Hematopoietic multipotent progenitor cell treated with erythropoietin and hydrocortisone succinate and interleukin-3 and kit ligand, for 4 days (in vitro differentiated cells): ENCODE results near the gene CCDC102A.
"Not testable (repeated sequence)": the region's sequence is repeated elsewhere in the genome, so short reads cannot be mapped to it uniquely, and the experiment has no call there.

Experiments used
- DNase-seq: peaks from one replicate; pipeline ENCODE4 v3.0.0-alpha.2; 2015

Gene CCDC102A

DNA sequence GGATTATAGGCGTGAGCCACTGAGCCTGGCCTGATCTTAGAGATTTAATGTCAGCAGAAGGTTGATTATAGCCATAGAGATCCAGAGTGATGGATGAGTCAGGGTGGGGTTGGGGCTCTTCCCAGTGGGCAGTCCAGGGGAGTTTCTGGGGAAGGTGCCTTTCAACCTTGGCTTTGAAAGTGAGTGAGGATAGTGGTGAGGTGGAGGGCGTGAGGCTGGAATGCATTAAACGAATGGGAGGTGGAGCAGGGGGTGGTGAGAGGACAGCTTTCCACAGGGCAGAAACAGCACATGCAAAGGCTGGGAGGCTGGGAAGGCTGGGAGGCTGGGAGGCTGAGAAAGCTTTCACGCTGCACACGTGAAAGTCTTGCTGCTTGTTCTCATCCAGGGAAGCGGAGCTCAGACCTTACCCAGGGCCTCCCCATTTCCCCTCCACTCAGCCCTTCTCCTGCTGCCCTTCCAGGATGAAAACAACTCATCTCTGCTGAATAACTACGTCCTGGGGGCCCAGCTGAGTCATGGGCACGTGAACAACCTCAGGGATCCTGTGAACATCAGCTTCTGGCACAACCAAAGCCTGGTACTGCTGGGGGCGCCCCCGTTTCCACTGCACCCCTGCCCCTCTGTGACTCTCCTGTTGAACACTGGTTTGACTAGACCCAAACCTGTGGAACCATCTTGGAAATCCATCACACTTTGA lies 28.4 kb upstream of the CCDC102A start:
- DNase-seq = no peak

DNA sequence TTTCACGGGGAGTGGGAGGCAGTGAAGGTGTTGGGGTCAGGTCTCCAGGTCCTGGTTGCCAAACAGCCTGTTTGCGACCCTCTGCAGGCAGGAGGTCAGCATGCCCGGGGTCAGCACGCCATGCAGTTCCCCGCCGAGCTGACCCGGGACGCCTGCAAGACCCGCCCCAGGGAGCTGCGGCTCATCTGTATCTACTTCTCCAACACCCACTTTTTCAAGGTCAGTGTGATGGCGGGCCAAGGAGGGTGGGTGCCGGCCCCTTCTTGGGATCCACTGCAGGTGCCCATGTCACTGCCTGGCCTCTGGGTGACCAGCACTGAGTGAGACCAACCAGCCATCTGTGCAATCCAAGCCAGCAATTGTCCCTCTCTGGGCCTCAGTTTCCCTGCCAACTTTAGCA lies 27.4 kb upstream of the CCDC102A start:
- DNase-seq = no peak

DNA sequence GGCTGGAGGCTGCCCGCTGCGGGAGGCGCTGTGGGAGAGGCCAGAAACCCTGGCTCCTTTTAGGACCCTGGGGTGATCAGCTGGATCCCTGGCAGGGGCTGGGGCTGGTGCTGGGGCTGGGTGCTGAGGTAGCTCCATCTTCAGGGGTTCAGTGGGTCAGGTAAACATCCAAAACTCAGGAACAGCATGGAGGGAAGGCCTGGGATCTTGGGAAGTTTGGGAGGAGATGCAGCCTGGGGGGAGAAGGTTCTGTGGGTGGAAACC lies 27.0 kb upstream of the CCDC102A start:
- DNase-seq = no peak

DNA sequence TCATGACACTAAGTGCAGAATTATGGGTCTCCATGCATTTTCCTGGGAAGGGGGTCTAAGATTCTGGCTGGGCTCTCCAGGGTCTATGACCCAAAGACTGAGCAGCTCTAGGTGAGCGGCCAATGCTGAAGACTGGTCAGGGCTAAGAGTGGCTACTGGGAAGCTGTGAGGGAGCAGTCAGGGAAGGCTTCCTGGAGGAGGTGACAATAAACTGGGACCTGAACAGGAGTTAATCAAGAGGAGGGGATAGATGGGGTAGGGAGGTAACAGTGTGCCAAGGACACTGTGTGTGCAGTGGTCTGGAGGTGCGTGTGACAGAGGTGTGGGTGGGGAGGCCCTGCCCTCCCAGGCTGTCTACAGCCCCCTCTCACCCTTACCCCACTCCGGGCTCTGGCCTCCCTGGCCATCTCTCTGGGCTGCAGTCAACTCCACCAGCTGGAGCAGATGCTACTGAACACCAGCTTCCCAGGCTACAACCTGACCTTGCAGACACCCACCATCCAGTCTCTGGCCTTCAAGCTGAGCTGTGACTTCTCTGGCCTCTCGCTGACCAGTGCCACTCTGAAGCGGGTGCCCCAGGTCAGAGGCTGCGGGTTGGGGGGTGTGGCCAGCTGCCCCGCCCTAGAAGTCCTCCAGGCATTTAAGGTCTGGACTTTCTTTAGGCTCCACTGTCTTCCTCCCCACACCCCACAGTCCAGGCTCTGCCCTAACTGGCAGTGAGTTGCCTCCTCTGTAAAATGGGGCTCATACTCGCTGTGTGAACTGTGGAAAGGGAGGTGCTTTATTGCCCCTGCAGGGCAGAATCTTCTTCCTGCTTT lies 26.5 kb upstream of the CCDC102A start:
- DNase-seq = no peak

DNA sequence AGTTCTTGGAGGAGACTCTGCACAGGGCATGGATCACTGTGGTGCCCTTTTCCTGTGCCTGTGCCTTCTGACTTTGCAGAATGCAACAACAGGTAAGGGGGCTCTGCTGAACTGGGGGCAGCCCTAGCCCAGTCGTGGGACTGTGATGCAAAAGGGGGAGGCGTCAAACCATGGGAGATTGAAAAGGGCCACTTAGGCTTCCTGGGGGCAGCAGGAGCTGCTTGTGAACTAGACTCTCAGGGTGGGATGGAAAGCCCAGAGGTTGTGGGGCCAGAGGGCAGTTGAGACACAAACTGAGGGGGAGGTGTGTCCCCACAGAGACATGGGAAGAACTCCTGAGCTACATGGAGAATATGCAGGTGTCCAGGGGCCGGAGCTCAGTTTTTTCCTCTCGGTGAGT lies 25.7 kb upstream of the CCDC102A start:
- no peak for DNase-seq

DNA sequence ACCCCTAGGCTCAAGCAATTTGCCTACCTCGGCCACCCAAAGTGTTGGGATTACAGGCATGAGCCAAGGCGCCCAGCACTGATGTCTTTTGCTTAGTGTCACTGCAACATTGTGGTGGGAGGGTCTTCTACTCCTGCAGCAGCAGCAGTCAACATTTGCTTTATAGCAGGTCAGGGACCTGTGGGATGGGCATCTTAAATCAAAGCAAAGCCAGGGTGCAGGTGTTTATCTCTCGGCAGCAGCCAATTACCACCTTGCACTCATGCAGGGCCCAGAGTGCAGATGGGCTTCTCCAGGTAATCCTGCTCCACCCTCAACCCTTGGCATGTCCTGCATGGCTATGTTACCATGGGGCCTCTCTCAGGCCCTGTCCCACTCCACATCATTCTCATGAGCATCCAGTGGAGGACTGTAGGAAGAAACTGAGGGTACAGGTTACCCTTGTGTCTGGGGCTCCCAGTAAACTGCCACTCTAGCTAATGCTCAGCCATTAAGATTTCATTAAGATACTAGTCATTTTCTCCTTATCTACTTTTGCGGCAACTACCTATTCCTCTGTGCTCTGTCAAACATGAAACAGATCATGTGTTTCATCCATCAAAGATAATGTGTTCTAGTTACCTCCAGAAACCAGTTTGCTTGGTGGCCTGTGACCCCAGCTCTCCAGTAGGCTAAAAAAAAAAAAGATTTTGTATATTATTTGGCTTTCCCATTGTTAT lies 22.9 kb upstream of the CCDC102A start:
- DNase-seq = no peak

DNA sequence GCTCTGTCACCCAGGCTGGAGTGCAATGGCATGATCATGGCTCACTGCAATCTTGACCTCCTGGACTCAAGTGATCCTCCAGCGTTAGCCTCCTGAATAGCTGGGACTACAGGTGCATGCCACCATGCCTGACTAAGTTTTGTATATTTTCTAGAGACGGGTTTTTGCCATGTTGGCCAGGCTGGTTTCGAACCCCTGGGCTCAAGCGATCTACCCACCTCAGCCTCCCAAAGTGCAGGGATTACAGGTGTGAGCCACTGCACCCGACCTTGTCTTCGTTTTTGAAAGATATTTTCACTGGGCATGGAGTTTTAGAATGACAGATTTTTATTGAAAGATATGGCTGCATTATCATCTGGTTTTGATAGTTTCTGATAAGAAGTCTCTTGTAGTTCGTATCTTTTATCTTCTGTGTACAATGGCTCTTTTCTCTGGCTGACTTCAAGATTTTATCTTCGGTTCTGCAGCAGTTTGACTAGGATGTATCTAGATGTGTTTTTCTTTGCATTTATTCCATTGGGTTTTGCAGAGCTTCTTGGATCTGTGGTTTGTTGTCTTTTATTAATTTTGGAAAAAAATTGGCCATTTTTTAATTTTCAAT lies 20.7 kb upstream of the CCDC102A start:
- peak; percentile 40 for DNase-seq

DNA sequence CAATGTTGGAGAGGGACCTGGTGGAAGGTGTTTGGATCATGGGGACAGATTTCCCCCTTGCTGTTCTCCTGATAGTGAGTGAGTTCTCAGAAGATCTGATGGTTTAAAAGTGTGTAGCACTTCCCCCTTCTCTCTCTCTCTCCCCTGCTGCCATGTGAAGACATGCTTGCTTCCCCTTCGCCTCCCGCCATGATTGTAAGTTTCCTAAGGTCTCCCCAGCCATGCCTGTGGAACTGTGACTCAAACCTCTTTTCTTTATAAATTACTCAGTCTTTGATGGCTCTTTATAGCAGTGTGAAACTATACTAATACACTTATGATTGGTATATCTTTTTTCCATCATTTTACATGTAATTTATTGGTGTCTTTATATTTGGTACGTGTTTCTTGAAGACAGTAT lies 19.5 kb upstream of the CCDC102A start:
- no peak for DNase-seq

DNA sequence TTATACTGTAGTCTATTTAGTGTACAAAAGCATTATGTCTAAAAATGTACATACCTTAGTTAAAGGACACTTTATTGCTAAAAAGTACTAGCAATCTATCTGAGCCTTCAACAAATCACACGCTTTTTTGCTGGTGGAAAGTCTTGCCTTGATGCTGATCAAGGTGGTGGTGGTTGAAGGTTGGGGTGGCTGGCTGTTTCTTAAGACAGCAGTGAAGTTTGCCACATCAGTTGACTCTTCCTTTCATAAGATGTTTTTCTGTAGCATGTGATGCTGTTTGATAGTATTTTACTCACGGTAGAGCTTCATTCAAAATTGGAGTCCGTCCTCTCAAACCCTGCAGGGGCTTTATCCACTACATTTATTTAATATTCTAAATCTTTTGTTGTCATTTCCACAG lies 14.7 kb upstream of the CCDC102A start:
- DNase-seq = no peak

DNA sequence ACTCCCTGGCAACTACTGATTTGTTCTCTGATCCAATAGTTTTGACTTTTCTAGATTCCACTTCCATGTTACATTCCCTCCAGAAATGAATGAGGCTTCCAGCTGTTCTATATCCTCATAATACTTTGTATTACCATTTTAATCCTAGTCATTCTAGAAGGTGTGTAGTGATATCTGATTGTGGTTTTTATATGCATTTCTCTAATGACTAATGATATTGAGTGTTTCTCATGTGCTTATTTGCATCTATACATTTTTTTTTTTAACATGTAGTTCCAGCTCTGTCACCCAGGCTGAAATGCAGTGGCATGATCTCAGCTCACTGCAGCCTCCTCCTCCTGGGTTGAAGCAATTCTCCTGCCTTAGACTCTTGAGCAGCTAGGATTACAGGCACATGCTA lies 13.4 kb upstream of the CCDC102A start:
- no peak for DNase-seq

DNA sequence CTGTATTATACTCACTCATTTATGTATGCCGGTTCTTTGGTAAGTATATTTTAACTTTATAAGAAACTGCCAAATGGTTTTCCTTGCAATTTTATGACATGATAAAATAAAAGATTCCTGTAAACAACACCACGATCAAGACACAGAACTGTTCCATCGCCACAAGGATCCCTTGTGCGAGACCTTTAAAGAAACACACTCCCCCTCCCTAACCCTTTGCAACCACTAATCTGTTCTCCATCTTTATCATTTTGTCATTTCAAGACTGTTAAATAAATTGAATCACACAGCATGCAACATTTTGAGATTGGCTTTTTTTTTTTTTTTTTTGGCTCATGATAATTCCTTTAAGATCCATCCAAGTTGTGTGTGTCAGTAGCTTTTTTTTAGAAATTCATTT lies 12.0 kb upstream of the CCDC102A start:
- no peak for DNase-seq

DNA sequence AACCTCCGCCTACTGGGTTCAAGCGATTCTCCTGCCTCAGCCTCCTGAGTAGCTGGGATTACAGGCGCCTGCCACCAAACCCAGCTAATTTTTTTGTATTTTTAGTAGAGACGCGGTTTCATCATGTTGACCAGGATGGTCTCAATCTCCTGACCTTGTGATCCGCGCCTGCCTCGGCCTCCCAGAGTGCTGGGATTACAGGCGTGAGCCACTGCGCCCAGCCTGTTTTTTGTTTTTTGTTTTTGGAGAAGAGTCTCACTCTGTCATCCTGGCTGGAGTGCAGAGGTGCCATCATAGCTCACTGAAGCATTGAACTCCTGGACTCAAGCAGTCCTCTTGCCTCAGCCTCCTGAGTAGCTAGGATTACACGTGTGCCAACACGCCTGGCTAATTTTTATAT lies 11.2 kb upstream of the CCDC102A start:
- DNase-seq = not testable (repeated sequence)

DNA sequence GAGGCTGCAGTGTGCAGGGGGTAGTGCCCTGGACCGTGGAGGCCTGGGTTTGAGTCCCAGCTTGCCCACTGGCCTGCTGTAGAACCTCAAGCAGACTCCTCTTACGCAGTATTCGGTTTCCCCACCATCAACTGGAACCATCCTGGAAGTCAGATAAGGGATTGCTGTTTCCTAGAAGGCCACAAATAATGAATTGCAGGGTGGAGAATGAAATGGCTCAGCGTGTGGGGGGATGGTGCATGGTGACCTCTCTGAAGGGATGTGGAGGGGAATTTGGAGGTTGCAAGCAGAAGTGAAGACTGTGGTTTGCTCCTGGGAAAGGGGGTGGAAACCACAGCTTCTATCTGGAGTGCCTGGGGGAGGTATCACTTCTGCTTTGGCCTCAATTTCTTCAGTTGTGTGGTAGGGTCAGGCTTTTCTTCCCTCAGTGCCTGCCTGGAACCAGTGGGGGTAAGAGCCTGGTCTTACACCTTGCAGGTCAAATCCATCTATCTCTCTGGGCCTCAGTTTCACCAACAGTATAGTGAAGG lies 7.8 kb upstream of the CCDC102A start:
- DNase-seq = peak; percentile 95

DNA sequence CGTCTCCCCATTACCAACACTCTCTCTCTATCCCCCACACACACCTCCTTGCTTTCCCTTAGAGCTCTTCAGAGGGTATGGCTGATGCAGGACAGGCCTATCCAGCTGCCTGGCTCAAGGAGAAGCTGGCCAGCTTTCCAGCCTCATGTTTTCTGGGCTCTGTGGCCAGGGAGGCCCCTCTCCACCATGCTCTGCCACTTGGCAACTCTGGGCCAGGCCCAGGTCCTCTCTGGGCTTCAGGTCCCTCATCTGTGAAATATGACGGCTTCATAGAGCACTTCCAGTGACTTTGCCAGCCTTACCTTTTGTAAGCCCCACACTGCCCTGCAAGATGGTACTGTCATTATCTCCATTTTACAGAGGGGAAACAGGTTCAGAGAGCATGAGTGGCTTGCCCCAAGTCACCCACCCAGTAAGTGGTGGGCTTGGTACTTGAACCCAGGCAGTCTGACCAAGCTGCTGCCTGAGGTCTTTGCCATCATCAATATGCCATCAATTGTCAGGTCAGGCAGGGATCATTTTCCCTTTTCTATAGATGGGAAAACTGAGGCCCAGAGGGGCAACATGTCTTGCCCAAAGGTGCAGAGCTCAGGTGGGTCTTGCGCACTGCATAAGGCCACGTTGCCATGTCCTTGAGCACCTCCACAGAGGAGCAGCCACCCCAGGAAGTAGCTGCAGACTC lies 5.5 kb upstream of the CCDC102A start:
- DNase-seq = no peak

DNA sequence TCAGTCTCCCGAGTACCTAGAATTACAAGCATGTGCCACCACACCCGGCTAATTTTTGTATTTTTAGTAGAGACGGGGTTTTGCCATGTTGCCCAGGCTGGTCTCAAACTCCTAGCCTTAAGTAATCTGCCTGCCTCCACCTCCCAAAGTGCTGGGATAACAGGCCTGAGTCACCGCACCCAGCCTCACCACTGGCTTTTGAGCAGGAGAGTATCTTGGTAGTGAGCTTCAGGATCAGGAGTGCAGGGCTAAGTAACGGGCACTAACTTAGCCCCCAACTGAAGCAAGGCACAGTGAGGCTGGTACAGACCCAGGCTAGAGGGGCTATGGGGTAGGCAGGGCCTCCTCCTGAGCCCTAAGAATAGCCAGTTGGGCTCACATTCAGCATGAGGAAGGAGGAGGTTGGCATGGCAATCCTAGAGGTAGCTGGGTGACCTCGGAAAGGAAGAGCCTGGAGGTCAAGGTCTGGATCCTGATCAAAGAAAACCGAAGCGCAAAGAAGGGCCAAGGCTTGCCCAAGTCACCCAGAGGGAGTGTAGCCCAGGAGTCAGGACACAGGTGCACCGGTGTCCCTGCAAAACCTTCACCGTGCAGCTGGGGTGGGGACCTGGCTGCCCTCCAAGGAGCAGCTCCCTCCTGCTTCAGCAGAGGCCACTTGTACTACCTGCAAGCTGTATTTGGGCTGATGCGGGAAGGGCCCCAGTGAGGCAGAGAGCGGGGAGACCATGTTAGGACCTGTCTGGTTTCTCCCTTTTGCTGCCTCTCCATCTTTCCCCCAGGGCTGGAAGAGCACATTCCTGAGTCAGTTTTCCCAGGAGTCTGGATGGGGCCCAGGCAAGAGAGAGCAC lies 4.8 kb upstream of the CCDC102A start:
- no peak for DNase-seq

DNA sequence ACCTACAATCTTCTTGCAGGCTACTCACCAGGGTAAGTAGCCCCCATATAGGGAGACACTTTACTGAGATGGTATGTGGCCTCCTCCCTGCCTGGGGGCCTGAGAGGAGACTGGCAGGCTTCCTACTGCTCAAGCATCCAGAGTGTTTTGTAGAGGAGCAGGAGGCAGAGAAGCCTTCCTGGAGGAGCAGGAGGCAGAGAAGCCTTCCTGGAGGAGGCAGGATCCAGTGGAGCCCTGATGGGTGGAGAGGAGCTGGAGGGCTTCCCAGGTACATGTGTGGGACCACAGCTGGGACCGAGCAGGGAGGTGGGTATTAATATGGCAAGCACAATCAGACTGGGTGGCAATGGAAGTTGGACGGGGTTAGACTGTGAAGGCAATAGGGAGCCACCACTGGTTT lies 4.0 kb upstream of the CCDC102A start:
- no peak for DNase-seq

DNA sequence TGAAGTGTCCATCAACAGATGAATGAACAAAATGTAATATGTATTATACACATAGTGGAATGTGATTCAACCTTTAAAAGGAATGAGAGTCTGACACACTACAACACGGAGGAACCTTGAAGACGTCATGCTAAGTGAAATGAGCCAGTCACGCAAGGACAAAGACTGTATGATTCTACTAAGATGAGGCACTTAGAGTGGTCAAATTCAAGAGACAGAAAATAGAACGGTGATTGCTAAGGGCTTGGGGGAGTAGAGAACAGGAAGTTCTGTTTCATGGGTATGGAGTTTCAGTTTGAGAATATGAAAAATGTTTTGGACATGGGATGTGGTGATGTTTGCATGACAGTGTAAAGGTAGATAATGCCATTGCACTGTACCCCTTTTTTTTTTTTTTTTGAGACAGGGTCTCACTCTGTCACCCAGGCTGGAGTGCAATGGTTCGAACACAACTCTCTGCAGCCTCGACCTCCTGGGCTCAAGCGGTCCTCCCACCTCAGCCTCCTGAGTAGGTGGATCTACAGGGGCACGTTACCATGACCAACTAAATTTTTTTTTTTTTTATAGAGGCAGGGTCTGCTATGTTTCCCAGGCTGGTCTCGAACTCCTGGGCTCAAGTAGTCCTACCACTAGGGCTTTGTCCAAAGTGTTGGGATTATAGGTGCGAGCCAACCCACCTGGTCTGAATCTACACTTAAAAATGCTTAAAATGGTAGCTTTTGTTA lies 2.9 kb upstream of the CCDC102A start:
- peak; percentile 37 for DNase-seq

DNA sequence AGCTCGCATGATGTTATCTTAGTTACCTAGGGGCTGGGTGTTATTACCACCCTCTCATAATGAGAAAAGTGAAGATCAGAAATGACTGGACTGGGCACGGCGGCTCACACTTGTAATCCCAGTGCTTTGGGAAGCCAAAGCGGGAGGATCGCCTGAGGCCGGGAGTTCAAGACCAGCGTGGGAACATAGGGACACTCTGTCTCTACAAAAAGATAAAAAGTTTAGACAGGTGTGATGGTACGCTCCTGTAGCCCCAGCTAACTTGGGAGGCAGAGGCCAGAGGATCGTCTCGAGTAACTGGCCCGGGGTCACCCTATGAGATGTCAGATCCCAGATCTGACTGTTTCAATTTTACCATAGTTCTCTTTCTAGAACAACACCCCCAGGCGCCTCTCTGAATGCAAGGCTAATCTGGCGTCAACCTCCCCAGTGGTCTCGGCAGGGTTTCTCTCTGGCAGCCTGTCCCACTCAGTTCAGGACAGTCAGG lies 1.9 kb upstream of the CCDC102A start:
- no peak for DNase-seq

DNA sequence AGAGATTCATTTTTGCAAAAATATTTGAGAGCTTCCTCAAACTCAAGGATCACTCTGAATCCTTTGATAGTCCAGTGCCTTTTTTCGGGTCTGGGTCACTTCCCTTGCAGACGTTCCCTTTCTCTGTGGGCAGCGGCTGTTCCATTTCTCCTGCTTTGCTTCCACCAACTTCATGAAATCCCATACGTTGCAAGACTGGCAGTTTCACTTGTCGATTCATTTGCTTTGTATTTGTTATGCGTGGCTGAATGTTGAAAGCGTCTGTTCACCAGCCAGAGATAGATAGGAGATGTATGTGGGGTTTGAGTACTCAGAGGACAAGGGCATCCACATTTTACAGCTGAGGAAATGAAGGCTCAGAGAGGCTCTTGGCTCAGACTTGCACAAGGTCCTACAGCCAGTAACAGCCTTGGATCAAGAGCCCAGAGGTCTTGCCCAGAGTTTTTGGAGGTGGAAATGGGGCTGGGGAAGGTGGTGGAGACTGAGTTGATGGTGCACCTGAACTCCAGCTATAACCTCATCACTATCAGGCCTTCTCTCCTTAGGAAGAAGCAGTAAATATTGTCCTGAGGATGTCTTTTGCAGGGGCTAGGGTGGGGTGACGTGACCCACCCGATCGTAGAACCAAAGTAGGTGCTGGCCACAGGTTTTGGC lies 1.3 kb upstream of the CCDC102A start:
- no peak for DNase-seq

DNA sequence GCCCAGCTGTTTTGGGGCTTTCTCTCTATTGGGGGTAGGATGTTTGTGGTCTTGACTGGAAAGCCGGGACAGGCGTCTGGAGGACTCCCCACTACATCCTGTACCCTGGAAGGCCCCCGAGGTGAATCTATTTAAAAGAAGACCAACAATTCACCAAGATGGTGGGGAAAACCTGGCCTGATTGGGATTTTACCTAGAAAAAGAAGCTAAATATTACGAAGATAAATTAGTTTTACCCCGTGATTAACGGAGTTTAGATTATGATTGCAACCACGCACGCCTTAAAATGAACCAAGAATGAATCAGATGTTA lies 779 bp upstream of the CCDC102A start:
- no peak for DNase-seq
